Measurements from ENCODE around the gene COLEC11. TPM values are rescaled to one million over a fixed set of nuclear protein-coding genes. Genes with fewer than 3 reads are reported as not detected.

Gene COLEC11
- total and polyA plus RNA-seq, 2 experiments from 2014 or later: 4.7 to 5.1 TPM

DNA sequence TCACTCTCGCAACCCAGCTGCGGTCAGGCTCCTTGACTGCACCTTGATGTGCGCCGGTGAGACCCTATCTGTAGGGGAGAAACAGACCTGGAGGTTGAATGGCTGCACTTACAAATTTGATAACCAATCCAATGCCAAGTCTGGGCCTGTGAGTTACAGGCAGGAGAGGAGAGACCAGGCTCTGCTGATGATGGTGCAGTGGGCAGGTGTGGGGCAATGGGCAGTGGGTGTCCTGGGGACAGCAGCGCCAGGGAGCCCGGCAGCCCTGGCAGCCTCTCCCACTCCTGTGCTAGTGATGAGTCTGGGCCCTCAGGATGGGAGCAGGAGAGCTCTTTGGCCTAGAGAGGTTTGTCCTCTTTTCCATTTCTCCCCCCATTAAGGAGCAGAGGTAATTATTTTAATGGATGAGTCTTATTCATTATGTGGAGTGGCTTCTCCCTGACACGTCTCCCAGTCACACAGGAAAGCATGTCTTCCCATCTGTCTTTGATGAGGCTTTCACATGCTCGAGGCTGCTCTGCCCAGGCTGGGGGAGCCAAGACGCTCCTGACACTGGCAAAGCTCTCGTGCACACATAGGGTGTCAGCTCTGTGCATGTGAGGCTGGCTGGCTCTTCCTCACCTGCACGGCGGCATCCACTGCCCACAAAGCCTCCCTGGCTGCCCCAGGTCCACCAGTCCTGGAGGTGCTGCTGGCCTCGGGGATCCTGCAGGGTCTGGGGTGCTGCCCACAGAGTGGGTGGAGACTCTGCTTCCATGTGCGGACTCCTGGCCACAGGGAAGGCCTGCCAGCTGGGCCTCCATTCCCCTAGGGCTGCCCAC, 53.1 kb downstream of the COLEC11 start:
- Histone ChIP-seq H3K9me3 (ENCODE audit: low read depth) (no peaks in the 10 kb centered on the region), H3K36me3 (no peaks in the 10 kb centered on the region), H3K4me3 (no peak overlapping the region), H3K4me1 (ENCODE audit: low read depth) (peaks cover 8% of the 10 kb centered on the region), H3K27ac (no peak overlapping the region), H3K27me3 (no peaks in the 10 kb centered on the region)
- no peak for DNase-seq (ENCODE audit: low read depth in 1 of 2, low spot score in 1 of 2)
- TF ChIP-seq, protein P1, sequence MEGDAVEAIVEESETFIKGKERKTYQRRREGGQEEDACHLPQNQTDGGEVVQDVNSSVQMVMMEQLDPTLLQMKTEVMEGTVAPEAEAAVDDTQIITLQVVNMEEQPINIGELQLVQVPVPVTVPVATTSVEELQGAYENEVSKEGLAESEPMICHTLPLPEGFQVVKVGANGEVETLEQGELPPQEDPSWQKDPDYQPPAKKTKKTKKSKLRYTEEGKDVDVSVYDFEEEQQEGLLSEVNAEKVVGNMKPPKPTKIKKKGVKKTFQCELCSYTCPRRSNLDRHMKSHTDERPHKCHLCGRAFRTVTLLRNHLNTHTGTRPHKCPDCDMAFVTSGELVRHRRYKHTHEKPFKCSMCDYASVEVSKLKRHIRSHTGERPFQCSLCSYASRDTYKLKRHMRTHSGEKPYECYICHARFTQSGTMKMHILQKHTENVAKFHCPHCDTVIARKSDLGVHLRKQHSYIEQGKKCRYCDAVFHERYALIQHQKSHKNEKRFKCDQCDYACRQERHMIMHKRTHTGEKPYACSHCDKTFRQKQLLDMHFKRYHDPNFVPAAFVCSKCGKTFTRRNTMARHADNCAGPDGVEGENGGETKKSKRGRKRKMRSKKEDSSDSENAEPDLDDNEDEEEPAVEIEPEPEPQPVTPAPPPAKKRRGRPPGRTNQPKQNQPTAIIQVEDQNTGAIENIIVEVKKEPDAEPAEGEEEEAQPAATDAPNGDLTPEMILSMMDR (IDR thresholded peaks at IDR 0.05; ENCODE audit: low read depth, low read length): no peak

DNA sequence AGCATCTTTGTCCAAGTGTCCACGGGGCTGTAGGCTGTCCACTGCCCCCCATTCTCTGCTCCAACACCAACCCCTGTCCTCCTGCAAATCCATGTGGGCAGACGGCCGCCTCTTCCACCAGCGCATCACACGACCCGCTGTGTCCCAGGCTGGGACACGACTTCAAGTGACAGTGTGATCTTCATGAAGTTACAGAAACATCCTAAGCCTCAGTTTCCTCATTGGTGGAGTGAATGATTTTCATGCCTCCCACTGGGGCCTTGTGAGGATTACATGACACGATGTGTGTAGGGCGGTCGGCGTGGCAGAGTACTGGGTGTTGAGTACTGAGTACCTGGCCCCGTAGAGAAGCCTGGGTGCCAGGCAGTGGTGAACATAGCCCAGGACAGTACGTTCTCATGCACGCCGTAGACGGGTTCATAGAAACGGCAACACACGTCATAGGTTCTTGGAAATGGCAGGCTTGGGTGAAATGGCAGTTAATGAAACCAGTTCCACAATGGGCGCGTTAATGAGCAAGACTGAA, 53.8 kb downstream of the COLEC11 start:
- Histone ChIP-seq H3K36me3 (no peaks in the 10 kb centered on the region), H3K27ac (no peak overlapping the region), H3K9me3 (ENCODE audit: low read depth) (no peaks in the 10 kb centered on the region), H3K27me3 (no peaks in the 10 kb centered on the region), H3K4me3 (no peak overlapping the region), H3K4me1 (ENCODE audit: low read depth) (peaks cover 8% of the 10 kb centered on the region)
- DNase-seq (ENCODE audit: low read depth in 1 of 2, low spot score in 1 of 2): no peak
- TF ChIP-seq, protein P1 (IDR thresholded peaks at IDR 0.05; ENCODE audit: low read depth, low read length): no peak

DNA sequence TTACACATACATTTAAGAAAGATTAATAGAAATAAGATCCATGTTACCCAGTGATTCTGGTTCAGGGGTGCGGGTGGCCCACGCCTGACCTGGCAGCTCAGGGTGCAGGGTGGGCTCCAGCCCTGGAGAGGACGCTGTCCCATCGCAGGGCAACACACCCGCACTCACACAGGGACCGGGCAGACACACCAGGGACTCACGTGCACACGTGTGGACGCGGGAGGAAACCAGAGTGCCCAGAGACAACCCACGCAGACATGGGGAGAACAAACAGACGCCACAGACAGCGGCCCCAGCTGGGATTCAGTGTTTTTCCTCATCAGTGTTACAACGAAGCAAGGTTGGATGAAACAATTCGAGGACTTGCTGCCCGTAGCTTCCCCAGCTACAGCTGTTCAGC, 54.7 kb downstream of the COLEC11 start:
- no peak overlapping the region for H3K4me3 ChIP-seq
- DNase-seq (ENCODE audit: low read depth in 1 of 2, low spot score in 1 of 2): no peak
- peaks cover 8% of the 10 kb centered on the region for H3K4me1 ChIP-seq (ENCODE audit: low read depth)
- no peaks in the 10 kb centered on the region for H3K36me3 ChIP-seq
- no peak overlapping the region for H3K27ac ChIP-seq
- TF ChIP-seq, protein P1 (IDR thresholded peaks at IDR 0.05; ENCODE audit: low read depth, low read length): no peak
- no peaks in the 10 kb centered on the region for H3K27me3 ChIP-seq
- no peaks in the 10 kb centered on the region for H3K9me3 ChIP-seq (ENCODE audit: low read depth)

DNA sequence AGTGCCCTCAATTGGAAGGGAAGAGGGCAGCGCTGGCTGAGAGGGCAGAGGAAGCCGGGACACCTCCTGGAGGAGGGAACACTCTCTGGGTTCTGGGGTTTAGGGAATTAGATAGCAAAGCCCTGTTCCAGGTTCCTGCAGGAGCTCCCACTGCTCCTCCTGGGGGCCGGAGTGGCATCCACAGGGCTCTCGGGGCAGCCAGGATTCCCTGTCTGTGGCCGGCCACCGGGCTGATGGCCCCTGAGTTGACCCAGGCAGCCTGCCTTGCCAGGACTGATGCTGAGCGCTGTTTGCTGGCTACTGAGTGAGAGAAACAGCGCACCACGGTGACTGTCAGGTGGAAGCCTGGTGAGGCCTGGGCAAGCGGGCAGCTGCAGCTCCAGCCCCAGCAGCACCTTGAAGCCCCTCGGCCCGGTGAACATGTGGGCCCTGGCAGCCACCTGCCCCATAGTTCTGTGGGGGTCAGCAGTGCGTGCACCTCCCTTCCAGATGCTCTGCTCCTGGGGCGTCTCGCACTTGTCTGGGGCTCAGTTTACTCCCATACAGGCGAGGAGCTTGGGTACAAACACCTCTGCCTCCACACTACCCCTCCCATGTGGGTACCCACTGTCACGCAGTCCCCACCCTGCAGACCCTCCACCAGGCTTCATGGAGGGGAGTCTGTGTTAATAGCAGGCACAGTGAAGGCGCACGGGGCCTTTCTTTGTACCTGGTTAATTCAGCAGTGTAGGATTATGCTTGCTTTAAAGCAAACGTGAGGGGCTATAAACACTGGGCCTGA, 55.4 kb downstream of the COLEC11 start:
- H3K27ac ChIP-seq: no peak overlapping the region
- H3K27me3 ChIP-seq: no peaks in the 10 kb centered on the region
- peaks cover 8% of the 10 kb centered on the region for H3K4me1 ChIP-seq (ENCODE audit: low read depth)
- no peaks in the 10 kb centered on the region for H3K36me3 ChIP-seq
- no peak overlapping the region for H3K4me3 ChIP-seq
- no peak for DNase-seq (ENCODE audit: low read depth in 1 of 2, low spot score in 1 of 2)
- TF ChIP-seq, protein P1 (IDR thresholded peaks at IDR 0.05; ENCODE audit: low read depth, low read length): no peak
- H3K9me3 ChIP-seq (ENCODE audit: low read depth): no peaks in the 10 kb centered on the region

DNA sequence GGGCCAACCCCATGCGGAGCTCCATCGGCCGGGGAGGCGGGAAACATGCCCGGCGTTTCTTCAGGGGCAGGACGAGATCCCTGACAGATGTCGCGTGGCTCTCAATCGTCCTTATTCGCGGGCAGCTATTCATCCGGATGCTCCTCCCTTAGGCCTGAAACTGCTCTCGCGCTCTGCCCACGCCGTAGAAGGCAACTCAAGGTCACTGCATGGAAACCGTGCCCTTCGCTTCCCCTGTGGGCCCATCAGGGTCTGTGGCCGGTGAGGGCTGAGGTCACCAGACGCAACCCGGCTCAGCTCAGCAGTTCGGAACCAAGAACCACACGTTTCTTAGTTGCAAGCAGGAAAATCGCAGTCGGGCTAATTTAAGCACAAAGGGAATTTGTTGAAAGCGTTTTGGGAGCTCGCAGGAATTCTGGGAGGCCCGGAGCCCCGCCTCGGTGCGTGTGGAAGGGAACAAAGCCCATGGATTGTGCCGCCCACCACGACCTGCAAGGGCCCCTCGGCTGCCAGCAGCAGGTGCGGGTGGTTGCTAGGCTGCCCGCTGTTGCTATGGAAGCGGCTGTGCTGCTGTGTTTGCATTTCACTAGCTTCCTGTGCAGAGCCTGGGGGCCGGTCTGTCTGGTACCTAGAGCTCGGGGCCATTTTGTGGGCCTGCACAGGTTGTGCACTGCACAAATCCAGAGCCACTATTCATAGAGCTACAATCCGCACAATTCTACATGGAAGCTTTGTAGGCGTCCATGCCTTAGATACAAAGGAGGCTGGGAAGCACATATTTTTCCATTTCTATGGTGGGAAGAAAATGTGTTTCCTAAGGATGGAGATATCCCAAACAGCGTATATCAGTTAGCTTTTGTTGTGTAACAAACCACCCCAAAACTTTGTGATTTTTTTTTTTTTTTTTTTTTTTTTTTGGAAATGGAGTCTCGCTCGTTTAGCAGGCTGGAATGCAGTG, 57.1 kb downstream of the COLEC11 start:
- H3K36me3 ChIP-seq: no peaks in the 10 kb centered on the region
- TF ChIP-seq, protein P1 (IDR thresholded peaks at IDR 0.05; ENCODE audit: low read depth, low read length): no peak
- peak; percentile 31 to 54 for DNase-seq (ENCODE audit: low read depth in 1 of 2, low spot score in 1 of 2)
- no peak overlapping the region for H3K27ac ChIP-seq
- H3K4me1 ChIP-seq (ENCODE audit: low read depth): peaks cover 8% of the 10 kb centered on the region
- H3K9me3 ChIP-seq (ENCODE audit: low read depth): no peaks in the 10 kb centered on the region
- no peak overlapping the region for H3K4me3 ChIP-seq
- no peaks in the 10 kb centered on the region for H3K27me3 ChIP-seq

Measured in cardiac muscle cell (in vitro differentiated cells and primary cell).